ENCODE data around the gene KRTAP10-12.

- TF ChIP-seq, protein P1, sequence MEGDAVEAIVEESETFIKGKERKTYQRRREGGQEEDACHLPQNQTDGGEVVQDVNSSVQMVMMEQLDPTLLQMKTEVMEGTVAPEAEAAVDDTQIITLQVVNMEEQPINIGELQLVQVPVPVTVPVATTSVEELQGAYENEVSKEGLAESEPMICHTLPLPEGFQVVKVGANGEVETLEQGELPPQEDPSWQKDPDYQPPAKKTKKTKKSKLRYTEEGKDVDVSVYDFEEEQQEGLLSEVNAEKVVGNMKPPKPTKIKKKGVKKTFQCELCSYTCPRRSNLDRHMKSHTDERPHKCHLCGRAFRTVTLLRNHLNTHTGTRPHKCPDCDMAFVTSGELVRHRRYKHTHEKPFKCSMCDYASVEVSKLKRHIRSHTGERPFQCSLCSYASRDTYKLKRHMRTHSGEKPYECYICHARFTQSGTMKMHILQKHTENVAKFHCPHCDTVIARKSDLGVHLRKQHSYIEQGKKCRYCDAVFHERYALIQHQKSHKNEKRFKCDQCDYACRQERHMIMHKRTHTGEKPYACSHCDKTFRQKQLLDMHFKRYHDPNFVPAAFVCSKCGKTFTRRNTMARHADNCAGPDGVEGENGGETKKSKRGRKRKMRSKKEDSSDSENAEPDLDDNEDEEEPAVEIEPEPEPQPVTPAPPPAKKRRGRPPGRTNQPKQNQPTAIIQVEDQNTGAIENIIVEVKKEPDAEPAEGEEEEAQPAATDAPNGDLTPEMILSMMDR (conservative IDR thresholded peaks at IDR 0.05; ENCODE audit: low read depth, low read length) = no peak
- no peak for TF ChIP-seq EZH2 (IDR thresholded peaks at IDR 0.05; ENCODE audit: borderline replicate concordance, low read depth, low read length, poor library complexity, severe bottlenecking)
Observed at GRCh38 chr21:44716984-44717383, 20.0 kb downstream of the KRTAP10-12 start.
